GM21529 (cell line): ENCODE data around the gene IGF1R.

Source experiments
- ATAC-seq: cut with Tn5 transposase; IDR thresholded peaks from one replicate; pipeline ENCODE4 v1.9.1; 2021; ENCODE audit not compliant: unreplicated experiment

The IGF1R gene

GRCh38 chr15:98854496-98854895 is 206.2 kb downstream of the IGF1R start:
- no peak for ATAC-seq

- no peak for ATAC-seq
Measured at GRCh38 chr15:98855067-98855814, 206.9 kb downstream of the IGF1R start.

DNA sequence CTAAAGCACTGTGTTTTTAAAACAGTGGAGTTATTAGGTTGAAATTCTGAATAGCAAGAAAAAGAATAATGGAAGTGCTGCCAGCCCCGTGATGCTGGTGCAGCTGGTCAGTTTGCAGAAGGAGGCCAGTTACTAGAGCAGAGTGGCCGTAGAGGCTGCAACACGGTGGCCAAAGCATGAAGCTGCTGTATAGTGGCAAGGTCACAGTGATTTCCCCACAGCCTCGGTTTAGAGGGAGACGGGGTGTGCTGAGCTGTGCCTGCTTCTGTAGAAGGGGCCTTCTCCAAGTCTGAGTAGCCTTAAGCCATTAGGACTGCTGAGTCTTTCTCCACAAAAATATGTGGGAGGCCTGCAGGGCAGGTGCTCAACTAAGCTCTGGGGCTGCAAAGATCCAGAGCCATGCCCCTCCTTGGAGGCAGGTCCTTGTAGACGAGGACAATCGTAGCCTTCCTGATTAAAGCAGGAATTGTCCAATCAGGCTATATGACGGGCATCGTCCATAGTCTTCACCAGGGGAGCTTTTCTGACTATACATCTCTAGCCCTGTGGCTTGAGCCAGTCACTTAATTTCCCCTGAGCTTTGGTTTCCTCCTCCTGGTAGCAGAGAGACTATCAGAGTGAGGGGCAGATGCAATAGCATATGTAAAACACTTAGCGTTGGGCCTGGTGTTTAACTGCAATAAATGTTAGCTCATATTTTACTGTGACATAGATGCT is 207.6 kb downstream of the IGF1R start:
- no peak for ATAC-seq

DNA sequence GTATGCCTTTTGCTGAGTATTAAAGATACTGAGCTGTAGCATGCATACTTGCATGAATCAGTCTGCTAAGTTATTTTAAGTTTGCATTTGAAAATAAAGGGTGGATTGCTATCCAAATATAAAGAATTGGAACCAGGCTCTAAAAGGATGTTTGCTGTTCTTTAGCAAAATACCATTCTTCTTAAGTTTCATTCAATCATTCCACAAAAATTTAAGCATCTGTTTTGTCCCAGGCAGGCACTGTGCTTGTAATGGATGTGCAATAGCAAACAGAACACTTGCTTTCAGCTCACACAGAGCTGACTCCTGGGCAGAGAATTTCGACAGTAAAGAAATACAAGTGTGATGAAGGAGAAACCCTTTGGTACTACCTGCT is 208.2 kb downstream of the IGF1R start:
- no peak for ATAC-seq

- no peak for ATAC-seq
Measured at GRCh38 chr15:98858610-98859023, 210.3 kb downstream of the IGF1R start.

- no peak for ATAC-seq
Measured at GRCh38 chr15:98859149-98859548, 210.8 kb downstream of the IGF1R start.

DNA sequence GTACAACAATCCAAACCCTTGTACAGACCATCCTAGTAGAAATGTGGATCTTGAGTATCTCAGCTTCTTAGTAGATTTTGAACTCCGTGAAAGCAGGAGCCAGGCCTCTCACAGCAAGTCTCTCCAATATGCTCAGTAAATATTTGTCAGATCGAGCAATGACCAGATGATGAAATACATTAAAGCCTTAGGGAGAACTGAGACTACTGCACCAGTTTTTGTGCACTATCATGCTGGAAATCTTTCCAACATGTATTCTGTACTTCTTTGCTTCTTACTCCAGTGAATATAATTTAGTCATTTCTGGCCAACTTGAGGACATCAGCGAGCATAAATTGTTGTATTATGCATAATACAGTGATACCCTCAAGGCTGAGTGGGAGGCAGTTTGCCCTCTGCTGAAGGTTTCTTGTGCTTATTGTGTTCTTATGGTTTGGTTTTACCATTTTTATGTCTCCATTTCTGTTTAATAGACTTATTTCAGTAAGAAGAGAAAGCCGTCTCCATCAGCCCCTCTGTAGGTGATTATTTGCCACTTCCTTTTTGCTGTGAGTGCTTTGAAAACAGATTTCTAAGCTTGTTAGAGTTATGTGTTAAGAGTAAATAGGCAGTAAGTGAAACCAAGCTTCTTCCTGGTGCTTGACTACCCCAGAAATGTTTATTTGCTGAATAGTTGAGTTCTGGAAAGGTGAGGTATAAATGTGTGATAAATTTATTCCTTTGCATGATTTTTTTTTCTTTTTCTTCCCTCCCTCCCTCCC is 212.1 kb downstream of the IGF1R start:
- ATAC-seq = no peak

GRCh38 chr15:98861188-98861587 is 212.8 kb downstream of the IGF1R start:
- ATAC-seq = no peak

GRCh38 chr15:98863983-98864382 is 215.6 kb downstream of the IGF1R start:
- no peak for ATAC-seq

GRCh38 chr15:98865397-98866339 is 217.3 kb downstream of the IGF1R start:
- ATAC-seq = peak; percentile 89

DNA sequence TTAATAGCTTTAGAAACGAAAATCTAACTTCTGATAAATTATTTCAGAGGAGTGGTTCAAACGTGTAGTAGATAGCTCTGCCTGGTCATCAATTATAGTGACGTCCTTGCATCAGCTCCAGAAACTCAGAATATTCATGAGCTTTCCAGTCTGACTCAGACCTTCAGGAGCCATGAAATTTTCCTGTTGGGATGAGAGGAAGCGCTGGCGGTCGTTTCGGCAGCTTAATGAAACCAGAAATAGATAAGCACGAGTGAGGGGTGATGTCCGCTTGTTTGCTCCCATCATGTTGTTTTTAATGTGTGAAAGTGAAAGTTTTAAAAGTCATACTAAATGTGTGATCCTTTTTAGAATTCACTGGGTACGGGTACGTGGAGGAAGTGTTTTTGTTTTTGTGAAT is 218.2 kb downstream of the IGF1R start:
- no peak for ATAC-seq

DNA sequence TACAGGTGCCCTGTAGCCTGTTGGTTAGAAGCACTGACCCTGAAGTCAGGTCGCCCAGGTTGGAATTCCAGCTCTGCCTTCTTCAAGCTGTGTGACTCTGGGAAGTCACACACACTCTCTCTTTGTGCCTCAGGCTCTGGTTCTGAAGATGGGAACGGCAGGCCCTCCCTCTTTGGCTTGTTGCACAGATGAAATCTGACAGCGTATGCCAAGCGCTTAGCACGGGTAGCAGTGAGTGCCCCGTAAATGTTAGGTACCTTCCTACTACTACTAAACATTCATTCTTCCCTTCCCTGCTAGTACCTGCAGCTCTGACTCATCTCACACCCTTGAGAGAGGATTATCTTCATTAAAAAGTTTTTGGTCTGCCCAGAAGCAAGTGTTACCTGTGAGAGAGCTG is 220.2 kb downstream of the IGF1R start:
- ATAC-seq = no peak

DNA sequence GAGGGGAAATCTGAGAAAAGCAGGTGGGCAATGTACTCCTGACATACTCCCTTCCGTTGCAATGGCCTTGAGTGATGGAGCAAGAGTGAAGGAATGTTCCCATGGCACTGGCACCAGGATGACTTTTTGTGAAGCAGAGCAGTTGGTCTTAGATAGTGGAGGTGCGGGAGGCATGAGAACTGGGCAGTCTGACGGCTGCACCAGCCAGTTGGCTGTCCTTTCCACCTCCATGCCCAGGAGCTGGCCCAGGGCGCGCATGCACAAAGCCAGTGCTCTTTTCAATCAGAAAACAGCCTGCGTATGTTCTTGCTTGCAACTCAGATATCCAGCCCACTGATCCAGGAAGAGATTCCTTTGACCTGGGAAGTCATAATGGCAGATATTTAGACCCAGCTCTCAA is 222.4 kb downstream of the IGF1R start:
- ATAC-seq = no peak

GRCh38 chr15:98872774-98873173 is 224.4 kb downstream of the IGF1R start:
- ATAC-seq = no peak

- no peak for ATAC-seq
Measured at GRCh38 chr15:98873441-98874218, 225.3 kb downstream of the IGF1R start.

GRCh38 chr15:98874370-98874769 is 226.0 kb downstream of the IGF1R start:
- ATAC-seq = no peak

GRCh38 chr15:98874773-98875172 is 226.4 kb downstream of the IGF1R start:
- no peak for ATAC-seq

DNA sequence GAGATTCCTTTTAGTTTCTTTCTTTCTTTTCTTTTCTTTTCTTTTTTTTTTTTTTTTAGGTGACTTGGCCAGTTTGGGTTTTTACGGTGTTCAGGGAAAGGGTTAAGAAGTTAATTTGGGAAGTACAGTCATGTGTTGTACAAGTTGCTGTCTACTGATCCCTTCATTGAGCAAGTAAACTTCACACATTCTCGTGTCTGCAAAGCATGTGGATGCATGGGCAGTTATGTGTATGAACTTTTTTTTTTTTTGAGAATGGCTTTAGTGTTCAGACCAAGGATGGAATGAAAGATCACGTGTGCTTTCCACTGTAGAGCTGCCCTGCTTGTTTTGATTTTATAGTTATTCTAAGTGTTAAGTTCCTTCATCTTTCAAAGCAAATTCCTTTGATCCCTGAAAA is 227.0 kb downstream of the IGF1R start:
- no peak for ATAC-seq

GRCh38 chr15:98876451-98877369 is 228.4 kb downstream of the IGF1R start:
- no peak for ATAC-seq
